IMR-90 (cell line): ENCODE data around the gene CD2AP. TPM values are rescaled to one million over a fixed set of nuclear protein-coding genes. Genes with fewer than 3 reads are reported as not detected.

Source experiments
- ATAC-seq: fragments of 200-7000 bp; cut with Tn5 transposase; 2 replicates; pipeline ENCODE4 v1.9.1; 2020; ENCODE audit warnings: low read depth, mild to moderate bottlenecking, moderate library complexity
- BruUV-seq: library from RNA; stranded (reverse); fragments of 400-500 nt; replicated peaks from 2 replicates; lab custom pipeline; 2021; lab: Mats Ljungman, UMichigan
- CTCF ChIA-PET: fragments of 300-600 bp; formaldehyde crosslinking; extraction: SDS; loops from one replicate; lab custom pipeline; 2021; ENCODE audit warnings: antibody characterized with exemption; lab: Yijun Ruan, JAX
- POLR2A ChIA-PET: fragments of 300-600 bp; sonication (Branson Sonifier 250); formaldehyde crosslinking; loops from one replicate; lab custom pipeline; 2022; ENCODE audit warnings: antibody characterized with exemption; ENCODE audit not compliant: unreplicated experiment; lab: Charles Lee
- DNase-seq: peaks from one replicate; pipeline ENCODE4 v3.0.0; 2013
- H2AFZ ChIP-seq: replicated peaks from 2 replicates; pipeline ENCODE3; 2013; ENCODE audit warnings: low read length, mild to moderate bottlenecking; ENCODE audit not compliant: poor library complexity
- H2AK5ac ChIP-seq: 2 replicates; pipeline ENCODE4 v1.6.1; 2013; ENCODE audit warnings: low read depth, low read length, inconsistent platforms
- H2AK9ac ChIP-seq: replicated peaks from 2 replicates; pipeline ENCODE3; 2013; ENCODE audit warnings: mild to moderate bottlenecking, low read depth, low read length, moderate library complexity; ENCODE audit not compliant: poor library complexity
- H2BK120ac ChIP-seq: 2 replicates; pipeline ENCODE4 v1.6.1; 2013; ENCODE audit warnings: low read depth, low read length, inconsistent platforms
- H2BK15ac ChIP-seq: 3 replicates; pipeline ENCODE4 v1.6.1; 2013; ENCODE audit warnings: low read depth, low read length, inconsistent platforms
- H2BK20ac ChIP-seq: 2 replicates; pipeline ENCODE4 v1.6.1; 2013; ENCODE audit warnings: low read depth, mild to moderate bottlenecking, inconsistent platforms, low read length, moderate library complexity
- H2BK5ac ChIP-seq: 2 replicates; pipeline ENCODE4 v1.6.1; 2013; ENCODE audit warnings: mild to moderate bottlenecking, low read depth, low read length, inconsistent platforms; ENCODE audit not compliant: poor library complexity, severe bottlenecking
- H3K14ac ChIP-seq: replicated peaks from 2 replicates; pipeline ENCODE4 v1.6.1; 2013; ENCODE audit warnings: low read depth, low read length, inconsistent platforms
- H3K18ac ChIP-seq: 2 replicates; pipeline ENCODE4 v1.6.1; 2013; ENCODE audit warnings: low read depth, low read length, control low read depth
- H3K23ac ChIP-seq: 2 replicates; pipeline ENCODE4 v1.6.1; 2013; ENCODE audit warnings: low read depth, low read length, inconsistent platforms
- H3K27ac ChIP-seq: 2 replicates; pipeline ENCODE4 v1.5.1; 2013; ENCODE audit warnings: mild to moderate bottlenecking, control low read depth, low read length; ENCODE audit not compliant: insufficient read depth
- H3K27me3 ChIP-seq: 2 replicates; pipeline ENCODE4 v1.6.1; 2013; ENCODE audit warnings: low read length; ENCODE audit not compliant: control insufficient read depth, insufficient read depth
- H3K36me3 ChIP-seq: 2 replicates; pipeline ENCODE4 v1.6.1; 2013; ENCODE audit warnings: low read length, mixed read lengths; ENCODE audit not compliant: control insufficient read depth, insufficient read depth
- H3K4ac ChIP-seq: 2 replicates; pipeline ENCODE4 v1.6.1; 2013; ENCODE audit warnings: low read depth, low read length, inconsistent platforms
- H3K4me1 ChIP-seq: 2 replicates; pipeline ENCODE4 v1.6.1; 2013; ENCODE audit warnings: low read length, mixed read lengths; ENCODE audit not compliant: control insufficient read depth, insufficient read depth
- H3K4me2 ChIP-seq: 2 replicates; pipeline ENCODE4 v1.6.1; 2013; ENCODE audit warnings: low read depth, mild to moderate bottlenecking, control low read depth, low read length, moderate library complexity
- H3K4me3 ChIP-seq: 2 replicates; pipeline ENCODE4 v1.5.1; 2013; ENCODE audit warnings: low read depth, mild to moderate bottlenecking, control low read depth, low read length, moderate library complexity; ENCODE audit not compliant: insufficient read depth
- H3K56ac ChIP-seq: 2 replicates; pipeline ENCODE4 v1.6.1; 2013; ENCODE audit warnings: low read length, inconsistent platforms; ENCODE audit not compliant: insufficient read depth; ENCODE audit errors: extremely low read depth
- H3K79me1 ChIP-seq, 2 experiments: 2 replicates each; pipeline ENCODE4 v1.6.1; 2013; ENCODE audit warnings: low read length in 2 of 2, inconsistent platforms in 1 of 2, low read depth in 1 of 2
- H3K9ac ChIP-seq: 2 replicates; pipeline ENCODE4 v1.6.1; 2013; ENCODE audit warnings: low read depth, low read length, control low read depth
- H3K9me1 ChIP-seq: 2 replicates; pipeline ENCODE4 v1.6.1; 2013; ENCODE audit warnings: low read length, inconsistent platforms; ENCODE audit not compliant: insufficient read depth
- H3K9me3 ChIP-seq: 2 replicates; pipeline ENCODE4 v1.6.1; 2013; ENCODE audit warnings: low read length; ENCODE audit not compliant: control insufficient read depth, insufficient read depth
- H4K20me1 ChIP-seq: 2 replicates; pipeline ENCODE4 v1.6.1; 2013; ENCODE audit warnings: low read length, inconsistent platforms; ENCODE audit not compliant: insufficient read depth
- H4K5ac ChIP-seq: 2 replicates; pipeline ENCODE4 v1.6.1; 2013; ENCODE audit warnings: mild to moderate bottlenecking, low read depth, low read length, control low read depth
- H4K8ac ChIP-seq, 2 experiments: 2 replicates each; pipeline ENCODE4 v1.6.1; 2013; ENCODE audit warnings: low read depth in 2 of 2, low read length in 2 of 2, control low read depth in 1 of 2, inconsistent platforms in 1 of 2
- H4K91ac ChIP-seq: 2 replicates; pipeline ENCODE4 v1.6.1; 2013; ENCODE audit warnings: low read depth, low read length, inconsistent platforms; ENCODE audit not compliant: insufficient read depth
- CEBPB ChIP-seq: IDR thresholded peaks from 2 replicates; pipeline ENCODE4 v1.6.1; 2012; ENCODE audit warnings: low read depth, low read length, improper control_type of control experiment
- CHD1 ChIP-seq: IDR thresholded peaks from 2 replicates; pipeline ENCODE4 v1.6.1; 2012; ENCODE audit warnings: low read depth, low read length, improper control_type of control experiment
- ELK1 ChIP-seq: fragments of 150-350 bp; IDR thresholded peaks from 2 replicates; pipeline ENCODE4 v1.6.1; 2016; ENCODE audit warnings: low read depth, mild to moderate bottlenecking, low read length, moderate library complexity, borderline replicate concordance
- FOS ChIP-seq: fragments of 150-350 bp; IDR thresholded peaks from 2 replicates; pipeline ENCODE4 v1.6.1; 2016; ENCODE audit warnings: low read depth, low read length
- MAZ ChIP-seq: IDR thresholded peaks from 2 replicates; pipeline ENCODE4 v1.6.1; 2012; ENCODE audit warnings: low read depth, mild to moderate bottlenecking, low read length, improper control_type of control experiment, moderate library complexity, borderline replicate concordance
- MXI1 ChIP-seq: IDR thresholded peaks from 2 replicates; pipeline ENCODE4 v1.6.1; 2012; ENCODE audit warnings: low read depth, mild to moderate bottlenecking, low read length, moderate library complexity, borderline replicate concordance
- RAD21 ChIP-seq: IDR thresholded peaks from 2 replicates; pipeline ENCODE4 v1.6.1; 2012; ENCODE audit warnings: low read length, improper control_type of control experiment
- RCOR1 ChIP-seq: IDR thresholded peaks from 2 replicates; pipeline ENCODE4 v1.6.1; 2012; ENCODE audit warnings: mild to moderate bottlenecking, low read length, improper control_type of control experiment; ENCODE audit not compliant: insufficient replicate concordance
- RFX5 ChIP-seq: IDR thresholded peaks from 2 replicates; pipeline ENCODE4 v1.8.0; 2012; ENCODE audit warnings: low read depth, mild to moderate bottlenecking, low read length, moderate library complexity
- USF2 ChIP-seq: fragments of 150-350 bp; IDR thresholded peaks from 2 replicates; pipeline ENCODE4 v1.6.1; 2017; ENCODE audit warnings: mild to moderate bottlenecking, antibody characterized with exemption, low read length, low read depth
- WGBS, 2 experiments: methylation state at CpG; one replicate each; pipeline versions ENCODE4 v1.1.5 to v1.1.7; 2013; ENCODE audit warnings: missing lambda C conversion rate in 2 of 2; ENCODE audit not compliant: insufficient read length in 1 of 2; ENCODE audit errors: extremely low coverage in 2 of 2; 5-methylcytosine and 5-hydroxymethylcytosine counted together
- dilution Hi-C: fragments of 300-500 bp; cut with HindIII; formaldehyde crosslinking; loops from one replicate; pipeline ENCODE4 v1.14.3; 2018; ENCODE audit warnings: low sequenced_read_pairs; ENCODE audit not compliant: unreplicated experiment
- in situ Hi-C: fragments of 300-500 bp; cut with MboI; formaldehyde crosslinking; loops from 3 replicates; pipeline ENCODE4 v1.14.3; 2019; ENCODE audit warnings: low sequenced_read_pairs, inconsistent platforms, mixed read lengths
- intact Hi-C: fragments of 100-400 bp; cut with micrococcal nuclease; formaldehyde crosslinking; loops from 2 replicates; pipeline ENCODE4 v1.10.0; 2022
- polyA plus RNA-seq, 3 experiments: library from polyadenylated mRNA; depleted of rRNA; stranded (reverse); fragments of >200 nt; gene quantifications; 2 replicates each; pipeline ENCODE4 v1.2.3, GENCODE V29; 2012; ENCODE audit warnings: low replicate concordance in 1 of 3
- total RNA-seq: library from RNA; depleted of rRNA; stranded (reverse); fragments of >200 nt; gene quantifications from 2 replicates; pipeline ENCODE4 v1.2.3, GENCODE V29; 2012
- TF ChIP-seq, protein P1 (sequence below): conservative IDR thresholded peaks from 2 replicates; pipeline ENCODE4 v1.5.1; 2012; ENCODE audit warnings: mild to moderate bottlenecking, low read depth, low read length, improper control_type of control experiment

The CD2AP gene
- total and polyA plus RNA-seq, 2 of the 4 experiments (the other 2 are of a cell fraction) = 5.3 to 7.5 TPM

DNA sequence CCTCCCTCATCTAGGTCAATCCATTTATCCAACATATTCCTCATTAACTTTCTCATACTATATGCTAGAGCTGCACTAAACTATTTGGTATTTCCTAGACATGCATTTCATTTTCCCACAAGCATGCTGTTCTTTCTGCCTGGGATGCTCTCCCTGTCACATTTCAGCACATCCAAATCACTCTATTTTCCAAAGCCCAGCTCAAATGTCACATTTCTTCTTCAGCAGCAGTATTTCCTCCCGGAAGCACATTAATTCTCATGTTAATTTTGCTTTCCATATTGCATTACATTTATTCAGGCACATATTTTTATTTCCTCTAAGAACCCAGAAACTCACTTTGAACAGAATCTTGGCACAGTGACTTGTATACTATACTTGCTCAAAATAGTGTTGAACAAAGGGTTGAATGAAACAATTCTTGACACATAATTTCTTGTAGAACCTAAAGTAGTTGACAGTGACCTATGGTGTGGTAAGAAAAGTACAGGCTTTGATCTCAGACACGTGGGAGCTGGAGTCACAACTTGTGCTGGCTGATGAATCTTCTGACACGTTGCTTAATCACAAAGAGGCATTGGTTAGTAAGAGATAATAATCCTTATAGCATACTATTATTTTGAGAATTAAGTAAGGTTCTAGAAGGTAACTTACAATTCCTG, 30.8 kb upstream of the CD2AP start:
- no peak overlapping the region for H3K4me2 ChIP-seq
- H4K91ac ChIP-seq = no peak overlapping the region
- intact Hi-C loops (no loop called here), in situ Hi-C loops (no loop called here), dilution Hi-C loops (no loop called here)
- no peak overlapping the region for H3K4ac ChIP-seq
- no peak overlapping the region for H2AK9ac ChIP-seq
- no peak overlapping the region for H3K23ac ChIP-seq
- no peak overlapping the region for H2BK15ac ChIP-seq
- H3K9ac ChIP-seq = no peak overlapping the region
- ATAC-seq = no peak
- no peak overlapping the region for H2AK5ac ChIP-seq
- H3K4me3 ChIP-seq = no peak overlapping the region
- H2BK120ac ChIP-seq = no peak overlapping the region
- no peaks in the 10 kb centered on the region for H3K36me3 ChIP-seq
- no peak overlapping the region for H4K5ac ChIP-seq
- H2BK20ac ChIP-seq = no peak overlapping the region
- no peaks in the 10 kb centered on the region for H3K9me1 ChIP-seq
- H3K9me3 ChIP-seq = no peaks in the 10 kb centered on the region
- H3K56ac ChIP-seq = no peak overlapping the region
- H3K27me3 ChIP-seq = no peaks in the 10 kb centered on the region
- no peak overlapping the region for H2BK5ac ChIP-seq
- TF ChIP-seq RAD21 = no peak
- TF ChIP-seq RCOR1 = no peak
- no peak for TF ChIP-seq RFX5
- TF ChIP-seq MAZ = no peak
- no peak for TF ChIP-seq ELK1
- TF ChIP-seq CHD1 = no peak
- no peak for TF ChIP-seq USF2
- TF ChIP-seq FOS = no peak
- no peak for TF ChIP-seq MXI1
- TF ChIP-seq, protein P1, sequence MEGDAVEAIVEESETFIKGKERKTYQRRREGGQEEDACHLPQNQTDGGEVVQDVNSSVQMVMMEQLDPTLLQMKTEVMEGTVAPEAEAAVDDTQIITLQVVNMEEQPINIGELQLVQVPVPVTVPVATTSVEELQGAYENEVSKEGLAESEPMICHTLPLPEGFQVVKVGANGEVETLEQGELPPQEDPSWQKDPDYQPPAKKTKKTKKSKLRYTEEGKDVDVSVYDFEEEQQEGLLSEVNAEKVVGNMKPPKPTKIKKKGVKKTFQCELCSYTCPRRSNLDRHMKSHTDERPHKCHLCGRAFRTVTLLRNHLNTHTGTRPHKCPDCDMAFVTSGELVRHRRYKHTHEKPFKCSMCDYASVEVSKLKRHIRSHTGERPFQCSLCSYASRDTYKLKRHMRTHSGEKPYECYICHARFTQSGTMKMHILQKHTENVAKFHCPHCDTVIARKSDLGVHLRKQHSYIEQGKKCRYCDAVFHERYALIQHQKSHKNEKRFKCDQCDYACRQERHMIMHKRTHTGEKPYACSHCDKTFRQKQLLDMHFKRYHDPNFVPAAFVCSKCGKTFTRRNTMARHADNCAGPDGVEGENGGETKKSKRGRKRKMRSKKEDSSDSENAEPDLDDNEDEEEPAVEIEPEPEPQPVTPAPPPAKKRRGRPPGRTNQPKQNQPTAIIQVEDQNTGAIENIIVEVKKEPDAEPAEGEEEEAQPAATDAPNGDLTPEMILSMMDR = no peak
- no peak for TF ChIP-seq CEBPB
- no peak overlapping the region for H3K14ac ChIP-seq
- no peaks in the 10 kb centered on the region for H3K79me1 ChIP-seq
- H3K27ac ChIP-seq = no peak overlapping the region
- POLR2A ChIA-PET = no interaction called here
- H3K4me1 ChIP-seq = no peaks in the 10 kb centered on the region
- DNase-seq = no peak
- no peak overlapping the region for H2AFZ ChIP-seq
- BruUV-seq = no TSS peak
- H3K18ac ChIP-seq = no peak overlapping the region
- CTCF ChIA-PET = no interaction called here
- no peaks in the 10 kb centered on the region for H4K20me1 ChIP-seq
- no CpG with 5 or more reads among the region's 3 CpGs for WGBS, 2 experiments
- no peak overlapping the region for H4K8ac ChIP-seq
